Cardiac fibroblast (primary cell): ENCODE data around the gene CALML3.
"Not testable (repeated sequence)": the region's sequence is repeated elsewhere in the genome, so short reads cannot be mapped to it uniquely, and the experiment has no call there.

Source experiments
- DNase-seq, 2 donors: peaks; one replicate each; pipeline versions ENCODE4 v3.0.0 to v3.0.0-alpha.2; 2010; ENCODE audit warnings: low read depth in 2 of 2
- H3K4me3 ChIP-seq, 2 donors: replicated peaks in 1 of 2; 1 replicate in 1 of 2; 2 replicates in 1 of 2; pipeline ENCODE4 v1.5.1; 2011; ENCODE audit warnings: low read depth in 2 of 2, low read length in 2 of 2, mild to moderate bottlenecking in 2 of 2, moderate library complexity in 1 of 2
- TF ChIP-seq, protein P1 (sequence below): IDR thresholded peaks from one replicate; pipeline ENCODE4 v1.5.1; 2011; ENCODE audit warnings: low read depth, mild to moderate bottlenecking, low read length, inconsistent platforms

CALML3 gene

DNA sequence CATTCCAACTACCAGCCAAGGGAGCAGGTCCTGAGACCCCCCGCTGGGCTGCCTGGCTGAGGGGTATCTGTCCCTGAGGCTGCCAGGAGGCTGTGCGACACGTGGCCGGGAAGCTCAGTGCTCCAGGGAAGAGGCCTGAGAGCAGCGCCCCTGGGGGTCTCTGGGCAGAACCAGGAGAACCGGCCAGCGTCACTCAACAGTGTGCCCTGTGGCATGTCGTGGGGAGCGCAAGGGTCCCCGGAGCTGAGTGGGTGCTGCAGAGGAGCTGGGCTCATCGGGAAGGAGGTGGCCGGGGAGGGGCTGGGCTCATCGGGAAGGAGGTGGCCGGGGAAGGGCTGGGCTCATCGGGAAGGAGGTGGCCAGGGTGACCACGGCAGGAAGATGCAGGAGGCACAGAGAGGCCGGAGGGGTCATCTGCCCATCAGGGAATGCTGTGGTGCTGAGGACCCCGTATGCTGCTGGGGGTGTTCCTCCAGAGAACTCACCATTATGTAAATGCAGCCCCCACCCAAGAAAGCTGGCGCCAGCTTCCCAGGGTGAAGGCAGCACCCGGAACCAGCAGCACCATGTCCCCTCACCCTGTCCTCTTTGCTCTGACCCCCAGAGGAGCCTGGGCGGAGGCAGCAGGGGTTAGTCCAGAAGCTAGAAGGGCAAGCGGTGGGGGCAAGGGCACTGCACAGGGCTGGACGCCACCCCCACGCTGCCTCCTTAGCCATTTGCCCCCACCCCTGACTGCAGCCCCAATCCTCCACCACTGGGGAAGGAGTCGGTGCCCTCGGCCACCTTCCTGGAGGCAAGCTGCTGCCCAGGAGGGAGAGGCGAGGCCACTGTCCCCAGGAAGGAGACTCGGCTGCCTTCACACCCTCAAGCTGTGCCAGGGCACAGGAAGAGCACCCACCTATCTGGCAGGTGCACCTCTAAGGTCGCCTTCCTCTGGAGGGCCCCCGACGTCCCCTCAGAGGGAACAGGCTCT lies 33.3 kb downstream of the CALML3 start:
- H3K4me3 ChIP-seq = no peak overlapping the region
- TF ChIP-seq, protein P1, sequence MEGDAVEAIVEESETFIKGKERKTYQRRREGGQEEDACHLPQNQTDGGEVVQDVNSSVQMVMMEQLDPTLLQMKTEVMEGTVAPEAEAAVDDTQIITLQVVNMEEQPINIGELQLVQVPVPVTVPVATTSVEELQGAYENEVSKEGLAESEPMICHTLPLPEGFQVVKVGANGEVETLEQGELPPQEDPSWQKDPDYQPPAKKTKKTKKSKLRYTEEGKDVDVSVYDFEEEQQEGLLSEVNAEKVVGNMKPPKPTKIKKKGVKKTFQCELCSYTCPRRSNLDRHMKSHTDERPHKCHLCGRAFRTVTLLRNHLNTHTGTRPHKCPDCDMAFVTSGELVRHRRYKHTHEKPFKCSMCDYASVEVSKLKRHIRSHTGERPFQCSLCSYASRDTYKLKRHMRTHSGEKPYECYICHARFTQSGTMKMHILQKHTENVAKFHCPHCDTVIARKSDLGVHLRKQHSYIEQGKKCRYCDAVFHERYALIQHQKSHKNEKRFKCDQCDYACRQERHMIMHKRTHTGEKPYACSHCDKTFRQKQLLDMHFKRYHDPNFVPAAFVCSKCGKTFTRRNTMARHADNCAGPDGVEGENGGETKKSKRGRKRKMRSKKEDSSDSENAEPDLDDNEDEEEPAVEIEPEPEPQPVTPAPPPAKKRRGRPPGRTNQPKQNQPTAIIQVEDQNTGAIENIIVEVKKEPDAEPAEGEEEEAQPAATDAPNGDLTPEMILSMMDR = no peak
- DNase-seq = no peak

DNA sequence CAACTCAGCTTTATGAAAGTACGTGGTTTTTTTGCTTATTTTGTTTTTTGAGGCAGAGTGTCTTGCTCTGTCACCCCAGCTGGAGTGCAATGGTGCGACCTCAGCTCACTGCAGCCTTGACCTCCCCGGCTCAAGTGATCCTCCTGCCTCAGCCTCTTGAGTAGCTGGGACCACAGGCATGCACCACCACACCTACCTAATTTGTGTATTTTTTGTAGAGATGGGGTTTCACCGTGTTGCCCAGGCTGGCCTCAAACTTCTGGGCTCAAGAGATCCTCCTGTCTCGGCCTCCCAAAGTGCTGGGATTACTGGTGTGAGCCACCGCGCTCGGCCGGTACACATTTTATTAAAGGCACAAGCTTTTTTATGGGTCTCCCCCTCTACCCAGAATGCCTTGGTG lies 34.3 kb downstream of the CALML3 start:
- not testable (repeated sequence) for H3K4me3 ChIP-seq, DNase-seq

DNA sequence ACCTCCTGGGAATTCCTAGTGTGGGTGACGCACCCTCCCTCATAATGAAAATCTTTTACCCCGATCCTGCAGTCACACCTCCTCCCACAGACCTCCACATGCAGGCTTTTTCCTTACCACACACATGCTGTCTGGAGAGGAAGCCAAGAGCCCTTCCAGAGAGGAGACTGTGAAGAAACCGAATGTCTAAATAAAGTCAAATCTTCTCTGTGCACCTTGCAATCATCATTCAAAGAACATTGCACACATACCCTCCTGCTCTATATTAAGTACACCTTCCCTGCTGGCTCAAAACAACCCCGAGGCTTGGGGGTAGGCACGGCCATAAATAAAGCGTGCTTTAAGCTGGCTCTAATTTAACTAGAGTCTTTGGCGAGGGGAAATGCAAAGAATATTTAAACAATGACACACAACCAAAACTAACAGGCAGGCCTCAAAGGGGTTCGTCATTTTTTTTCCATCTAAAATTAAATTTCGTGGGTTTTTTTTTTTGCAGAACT lies 34.9 kb downstream of the CALML3 start:
- H3K4me3 ChIP-seq = no peak overlapping the region
- TF ChIP-seq, protein P1 = no peak
- DNase-seq = peak; percentile 60 to 72

DNA sequence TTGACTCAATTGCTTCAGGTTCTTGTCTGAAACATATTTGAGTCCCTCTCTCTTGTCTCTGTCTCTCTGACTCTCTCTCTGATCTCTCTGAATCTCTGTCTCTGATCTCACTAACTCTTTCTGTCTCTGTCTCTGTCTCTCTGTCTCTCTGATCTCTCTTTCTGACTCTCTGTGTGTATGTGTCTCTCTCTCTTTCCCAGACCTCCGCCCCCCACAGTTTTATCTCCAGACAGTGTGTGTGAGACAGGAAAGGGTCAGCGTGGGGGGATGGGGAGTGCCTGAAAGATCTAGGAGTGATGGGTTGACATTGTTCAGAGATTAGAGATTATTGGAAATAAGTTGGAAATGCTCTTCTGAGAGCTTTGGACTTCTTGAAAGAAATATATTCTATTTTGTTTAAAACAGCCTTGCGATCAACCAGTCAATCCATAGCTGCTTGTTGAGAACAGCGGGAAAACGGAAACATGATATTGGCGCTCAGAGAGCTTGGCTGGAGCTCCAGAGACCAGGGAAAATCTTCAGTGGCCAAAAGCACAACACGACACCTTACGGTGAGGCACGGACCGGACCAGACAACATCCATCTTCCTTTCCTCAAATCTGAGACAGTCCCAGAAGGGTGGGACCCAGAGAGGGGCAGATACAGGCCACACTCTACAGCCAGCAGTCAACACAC lies 35.5 kb downstream of the CALML3 start:
- TF ChIP-seq, protein P1 = no peak
- no peak for DNase-seq
- H3K4me3 ChIP-seq = no peak overlapping the region

DNA sequence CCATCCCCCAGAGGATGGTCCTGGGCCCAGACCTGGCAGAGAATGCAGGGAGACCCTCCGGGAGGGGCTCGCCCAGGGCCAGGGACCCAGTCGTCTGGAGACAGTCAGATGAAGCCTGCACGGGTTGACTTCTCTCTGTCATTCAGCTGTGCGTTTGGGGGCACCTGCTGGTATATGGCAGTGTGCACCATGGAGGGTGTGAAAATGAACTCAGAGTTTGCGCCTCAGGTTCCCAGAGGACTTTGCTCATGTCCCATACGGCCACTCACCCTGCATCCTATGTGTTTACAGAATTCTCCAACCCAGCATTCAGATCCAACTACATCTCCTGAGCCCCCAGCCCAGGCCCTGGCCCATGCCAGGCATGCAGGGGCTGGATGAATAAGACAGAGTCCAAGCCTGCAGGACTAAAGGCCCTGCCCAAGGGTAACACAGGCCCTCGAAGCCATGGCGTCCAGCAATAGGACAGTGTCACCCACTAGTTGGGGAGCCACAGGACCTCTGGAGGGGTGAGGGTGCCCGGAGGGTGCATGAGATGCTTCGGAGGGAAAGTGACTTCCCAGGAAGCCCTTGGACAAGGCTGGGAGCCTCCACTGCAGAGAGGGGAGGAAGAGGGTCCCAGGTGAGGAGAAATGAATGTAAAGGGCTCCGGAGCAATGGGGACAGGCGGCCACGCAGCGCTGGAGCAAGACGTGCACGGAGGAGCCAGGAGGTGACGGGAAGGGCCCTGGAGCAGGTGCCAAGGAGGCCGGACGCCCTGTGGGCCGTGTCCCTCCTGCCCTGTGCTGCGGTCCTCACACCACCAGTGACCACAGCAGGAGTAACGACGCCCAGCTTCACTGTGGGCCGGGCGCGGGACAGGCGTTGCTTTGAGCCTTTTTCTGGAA lies 36.3 kb downstream of the CALML3 start:
- TF ChIP-seq, protein P1 = no peak
- DNase-seq = no peak
- no peak overlapping the region for H3K4me3 ChIP-seq

DNA sequence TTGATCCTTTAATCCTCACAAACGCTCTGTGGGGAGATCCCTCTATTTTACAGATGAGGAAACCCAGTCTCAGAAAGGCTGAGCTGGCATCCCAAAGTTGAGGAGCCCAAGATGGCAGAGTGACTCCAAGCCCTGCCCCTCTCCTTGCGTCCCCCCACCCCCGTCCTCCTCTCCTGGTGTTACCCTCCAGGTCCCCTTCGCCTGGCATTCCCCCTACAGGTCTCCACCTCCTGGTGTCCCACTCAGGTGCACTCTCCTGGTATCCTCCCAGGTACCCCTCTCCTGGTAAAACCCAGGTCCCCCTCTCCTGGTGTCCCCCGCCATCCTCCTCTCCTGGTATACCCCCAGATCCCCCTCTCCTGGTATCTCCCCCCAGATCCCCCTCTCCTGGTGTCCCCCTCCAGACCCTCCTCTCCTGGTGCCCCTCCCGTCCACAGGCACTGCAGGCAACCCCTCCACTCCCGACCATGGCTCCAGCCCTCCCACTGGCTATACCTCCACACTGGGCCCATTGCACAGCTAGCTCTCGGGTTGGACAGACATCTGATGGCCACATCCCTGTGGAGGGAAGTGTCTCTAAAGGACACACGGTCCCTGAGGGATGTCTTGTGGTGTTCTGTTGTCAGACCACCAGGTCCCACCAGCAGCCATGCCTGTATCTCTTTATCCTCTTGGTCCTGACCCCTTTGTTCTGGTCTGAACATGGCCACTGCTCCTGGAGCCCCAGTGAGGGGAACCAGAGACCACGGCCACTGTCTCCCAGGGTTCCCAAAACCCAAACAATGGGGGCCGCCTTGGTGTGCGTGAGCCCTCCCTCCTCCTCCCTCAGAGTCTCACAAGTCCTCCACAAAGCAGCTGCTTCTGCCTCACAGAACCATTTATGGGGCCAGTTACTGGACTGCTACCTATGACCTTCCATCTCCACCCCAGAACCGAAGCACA lies 37.2 kb downstream of the CALML3 start:
- no peak for DNase-seq
- no peak overlapping the region for H3K4me3 ChIP-seq
- TF ChIP-seq, protein P1 = no peak
